Measurements from ENCODE around the gene ATP6V0B.

The ATP6V0B gene

DNA sequence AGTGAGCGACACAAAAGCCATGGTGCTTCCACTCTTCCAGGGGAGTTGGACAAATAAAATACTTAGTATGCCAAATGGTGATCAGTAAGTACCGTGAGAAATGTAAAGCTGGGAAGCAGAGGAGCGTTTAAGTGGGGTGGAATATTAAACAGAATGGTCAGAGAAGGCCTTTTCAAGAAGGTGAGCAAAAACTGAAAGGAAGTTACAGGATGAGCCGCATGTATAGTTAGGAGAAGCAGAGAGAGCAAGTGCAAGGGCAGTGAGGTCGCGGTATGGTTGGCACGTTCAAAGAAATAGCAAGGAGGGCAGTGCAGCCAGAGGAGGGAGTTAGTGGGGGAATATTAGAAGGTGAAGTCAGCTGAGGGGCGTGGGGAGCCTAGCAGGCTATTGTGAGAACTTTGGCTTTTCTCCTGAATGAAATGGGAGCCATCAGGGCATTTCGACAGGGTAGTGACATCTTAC is 748 bp upstream of the ATP6V0B start:
- DNase-seq (ENCODE audit: insufficient read length, low spot score) (no peak), FAIRE-seq (no peak)
- no peak for TF ChIP-seq SPI1 (IDR thresholded peaks at IDR 0.05; ENCODE audit: low read depth, low read length)
- no peak for TF ChIP-seq POLR2AphosphoS5 (IDR thresholded peaks at IDR 0.05; ENCODE audit: low read depth, low read length)
- TF ChIP-seq PAX5 (IDR thresholded peaks at IDR 0.05; ENCODE audit: insufficient read depth, low read length, severe bottlenecking): no peak
- TF ChIP-seq POLR2A (IDR thresholded peaks at IDR 0.05; ENCODE audit: low read depth, low read length): no peak
- no peak for TF ChIP-seq POU2F2 (IDR thresholded peaks at IDR 0.05; ENCODE audit: low read depth, low read length)
- no peak for TF ChIP-seq TAF1 (IDR thresholded peaks at IDR 0.05; ENCODE audit: low read depth, low read length)

DNA sequence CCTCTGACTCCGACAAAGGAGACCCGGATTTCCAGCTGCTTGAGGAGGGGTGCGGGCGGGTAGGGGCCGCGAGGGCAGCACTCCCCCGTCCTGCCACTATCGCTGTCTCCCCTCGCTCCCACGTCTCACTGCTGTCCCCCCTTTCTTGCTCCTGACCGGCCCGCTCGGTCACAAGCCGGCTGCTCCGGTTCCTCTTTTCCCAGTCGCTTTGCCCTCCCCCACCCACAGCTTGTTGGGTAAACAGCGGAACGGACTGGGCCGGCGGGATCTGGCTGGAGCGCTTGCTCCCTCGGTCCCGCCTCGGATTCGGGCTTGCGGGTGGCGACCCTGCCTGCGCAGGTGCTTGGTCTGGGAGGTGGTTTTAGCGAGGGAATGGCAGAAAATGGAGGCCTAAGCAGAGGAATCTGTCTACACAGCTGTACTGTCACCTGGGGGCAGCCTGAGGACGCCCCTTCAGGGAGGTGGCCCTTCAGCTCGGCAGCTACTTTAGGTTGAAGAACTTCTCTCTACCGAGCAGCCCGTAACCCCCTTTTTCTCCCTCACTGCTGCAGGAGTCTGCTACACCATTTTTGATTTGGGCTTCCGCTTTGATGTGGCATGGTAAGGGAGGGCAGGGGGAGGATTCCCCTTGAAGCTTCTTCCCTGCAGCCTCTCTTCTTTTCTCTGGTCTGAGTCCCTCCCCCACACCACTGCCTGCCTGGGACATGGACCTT is 645 bp downstream of the ATP6V0B start:
- no peak for DNase-seq (ENCODE audit: insufficient read length, low spot score)
- peak; percentile 80 for TF ChIP-seq SPI1 (IDR thresholded peaks at IDR 0.05; ENCODE audit: low read depth, low read length)
- no peak for TF ChIP-seq POLR2AphosphoS5 (IDR thresholded peaks at IDR 0.05; ENCODE audit: low read depth, low read length)
- FAIRE-seq: no peak

DNA sequence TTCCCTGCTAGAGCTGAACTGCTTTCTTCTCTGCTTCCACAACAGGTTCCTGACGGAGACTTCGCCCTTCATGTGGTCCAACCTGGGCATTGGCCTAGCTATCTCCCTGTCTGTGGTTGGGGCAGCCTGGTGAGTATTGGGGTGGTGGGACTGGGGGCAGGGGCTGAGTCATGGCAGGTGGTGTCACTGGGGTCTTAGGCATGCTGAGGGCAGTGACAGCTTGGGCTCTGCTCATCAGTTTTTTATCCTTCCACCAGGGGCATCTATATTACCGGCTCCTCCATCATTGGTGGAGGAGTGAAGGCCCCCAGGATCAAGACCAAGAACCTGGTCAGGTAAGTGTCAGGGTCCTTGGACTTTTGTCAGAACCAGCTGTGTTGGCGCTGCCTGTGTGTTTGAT is 1.3 kb downstream of the ATP6V0B start:
- DNase-seq (ENCODE audit: insufficient read length, low spot score): no peak
- TF ChIP-seq PAX5 (IDR thresholded peaks at IDR 0.05; ENCODE audit: insufficient read depth, low read length, severe bottlenecking) (no peak), TAF1 (IDR thresholded peaks at IDR 0.05; ENCODE audit: low read depth, low read length) (no peak), POU2F2 (IDR thresholded peaks at IDR 0.05; ENCODE audit: low read depth, low read length) (no peak), SPI1 (IDR thresholded peaks at IDR 0.05; ENCODE audit: low read depth, low read length) (no peak), POLR2AphosphoS5 (IDR thresholded peaks at IDR 0.05; ENCODE audit: low read depth, low read length) (no peak), POLR2A (IDR thresholded peaks at IDR 0.05; ENCODE audit: low read depth, low read length) (no peak)
- no peak for FAIRE-seq

DNA sequence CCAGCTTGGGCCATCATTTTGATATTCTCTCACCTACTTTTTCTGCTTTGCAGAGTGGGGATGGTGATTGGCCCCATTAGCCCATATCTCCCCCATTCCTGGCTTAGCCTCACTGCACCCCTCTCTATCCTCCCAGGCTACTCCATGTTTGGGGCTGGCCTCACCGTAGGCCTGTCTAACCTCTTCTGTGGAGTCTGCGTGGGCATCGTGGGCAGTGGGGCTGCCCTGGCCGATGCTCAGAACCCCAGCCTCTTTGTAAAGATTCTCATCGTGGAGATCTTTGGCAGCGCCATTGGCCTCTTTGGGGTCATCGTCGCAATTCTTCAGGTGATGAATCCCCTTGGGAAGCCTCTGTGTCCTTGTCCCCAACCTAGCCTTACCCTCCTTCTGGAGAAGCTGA is 2.1 kb downstream of the ATP6V0B start:
- TF ChIP-seq POLR2AphosphoS5 (IDR thresholded peaks at IDR 0.05; ENCODE audit: low read depth, low read length) (no peak), SPI1 (IDR thresholded peaks at IDR 0.05; ENCODE audit: low read depth, low read length) (no peak), POLR2A (IDR thresholded peaks at IDR 0.05; ENCODE audit: low read depth, low read length) (no peak), PAX5 (IDR thresholded peaks at IDR 0.05; ENCODE audit: insufficient read depth, low read length, severe bottlenecking) (no peak), TAF1 (IDR thresholded peaks at IDR 0.05; ENCODE audit: low read depth, low read length) (no peak), POU2F2 (IDR thresholded peaks at IDR 0.05; ENCODE audit: low read depth, low read length) (no peak)
- FAIRE-seq (no peak), DNase-seq (ENCODE audit: insufficient read length, low spot score) (no peak)

DNA sequence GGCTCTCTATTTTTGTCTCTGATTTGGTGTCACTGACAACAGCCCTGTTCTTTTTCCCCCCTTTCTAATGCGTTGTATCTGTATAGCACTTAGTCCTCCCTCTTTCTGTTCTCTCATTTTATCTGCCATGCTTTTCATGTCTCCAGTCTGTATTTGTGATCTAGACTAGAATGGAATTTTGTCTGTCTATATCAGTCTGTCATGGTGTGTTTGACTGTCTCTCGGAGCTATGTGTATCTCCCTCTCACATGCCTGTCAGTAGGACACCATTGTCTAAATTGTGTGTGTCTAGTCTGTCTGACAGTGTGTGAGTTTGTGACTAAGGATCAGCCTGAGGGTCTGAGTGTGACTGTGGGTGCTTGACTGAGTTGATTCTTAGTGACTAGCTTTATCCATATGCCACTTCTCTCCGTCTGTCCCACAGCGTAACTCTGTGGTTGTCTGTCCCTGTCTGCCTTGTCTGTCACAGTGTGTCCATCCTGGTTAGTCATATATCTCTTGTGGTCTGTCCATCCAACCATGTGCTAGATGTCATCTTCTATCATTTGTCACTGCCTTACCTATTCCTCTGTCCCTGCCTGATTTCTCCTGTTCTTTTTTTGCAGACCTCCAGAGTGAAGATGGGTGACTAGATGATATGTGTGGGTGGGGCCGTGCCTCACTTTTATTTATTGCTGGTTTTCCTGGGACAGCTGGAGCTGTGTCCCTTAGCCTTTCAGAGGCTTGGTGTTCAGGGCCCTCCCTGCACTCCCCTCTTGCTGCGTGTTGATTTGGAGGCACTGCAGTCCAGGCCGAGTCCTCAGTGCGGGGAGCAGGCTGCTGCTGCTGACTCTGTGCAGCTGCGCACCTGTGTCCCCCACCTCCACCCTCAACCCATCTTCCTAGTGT is 2.9 kb downstream of the ATP6V0B start:
- TF ChIP-seq TAF1 (IDR thresholded peaks at IDR 0.05; ENCODE audit: low read depth, low read length) (no peak), SPI1 (IDR thresholded peaks at IDR 0.05; ENCODE audit: low read depth, low read length) (no peak), POU2F2 (IDR thresholded peaks at IDR 0.05; ENCODE audit: low read depth, low read length) (no peak), POLR2AphosphoS5 (IDR thresholded peaks at IDR 0.05; ENCODE audit: low read depth, low read length) (no peak; the same call in 1 of the 2 replicates), PAX5 (IDR thresholded peaks at IDR 0.05; ENCODE audit: insufficient read depth, low read length, severe bottlenecking) (no peak), POLR2A (IDR thresholded peaks at IDR 0.05; ENCODE audit: low read depth, low read length) (no peak)
- FAIRE-seq (peak; percentile 80), DNase-seq (ENCODE audit: insufficient read length, low spot score) (no peak)

DNA sequence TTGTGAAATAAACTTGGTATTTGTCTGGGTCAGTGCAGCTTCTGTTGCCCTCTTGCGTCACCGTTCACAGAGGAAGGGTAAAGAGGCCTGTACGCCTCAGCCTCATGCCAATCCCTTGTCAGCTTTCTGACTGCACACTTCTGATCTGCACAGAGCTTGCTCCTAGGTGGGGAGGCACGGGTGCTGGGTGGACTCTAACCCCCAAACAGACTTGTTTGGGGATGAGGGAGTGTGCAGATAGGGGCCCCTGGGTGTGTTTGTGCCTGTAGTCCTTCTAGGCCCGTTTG is 3.4 kb downstream of the ATP6V0B start:
- FAIRE-seq (no peak), DNase-seq (ENCODE audit: insufficient read length, low spot score) (no peak)
- TF ChIP-seq SPI1 (IDR thresholded peaks at IDR 0.05; ENCODE audit: low read depth, low read length) (no peak), TAF1 (IDR thresholded peaks at IDR 0.05; ENCODE audit: low read depth, low read length) (no peak)

DNA sequence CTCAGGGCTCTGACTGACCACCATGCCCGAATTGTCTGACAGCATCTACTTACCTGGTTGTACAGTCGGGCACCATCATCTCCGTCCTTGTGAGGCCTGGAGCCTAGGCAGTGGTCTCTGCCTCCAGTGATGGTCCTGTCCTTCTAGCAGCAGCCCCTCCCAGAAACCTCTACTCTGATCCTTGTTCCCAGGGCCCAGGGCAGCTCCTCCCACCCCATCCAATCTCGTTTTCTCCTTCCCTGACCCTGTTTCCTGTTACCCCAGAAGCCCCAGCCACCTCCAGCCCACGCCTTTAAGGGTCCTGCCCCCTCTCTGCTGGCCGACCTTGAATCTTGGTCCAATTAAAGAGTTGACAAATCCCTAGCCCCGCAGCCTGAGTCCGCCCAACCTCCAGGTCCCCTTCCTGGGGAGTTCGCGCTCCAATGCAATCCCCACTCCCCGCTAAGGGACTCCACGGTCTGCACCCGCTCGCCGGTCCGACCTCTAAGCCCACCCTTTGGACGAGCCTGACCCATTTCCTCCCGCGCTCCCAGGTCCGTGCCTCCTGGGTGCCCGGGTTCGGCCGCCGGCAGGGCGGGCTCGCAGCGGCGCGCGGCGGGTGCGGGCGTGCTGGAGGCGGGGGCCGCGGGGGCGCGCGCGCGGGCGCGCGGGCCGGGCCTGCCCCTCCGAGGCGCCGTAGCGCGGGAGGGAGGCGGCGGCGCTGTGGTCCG is 3.9 kb downstream of the ATP6V0B start, which contains the start of gene B4GALT2:
Gene B4GALT2, plus strand, starts transcription at position 660 of the 710 bp plus-strand sequence. CDS start 1,951 bp downstream, outside the sequence.
- FAIRE-seq: peak; percentile 74
- DNase-seq (ENCODE audit: insufficient read length, low spot score): peak; percentile 83
- no peak for TF ChIP-seq TAF1 (IDR thresholded peaks at IDR 0.05; ENCODE audit: low read depth, low read length)
- TF ChIP-seq SPI1 (IDR thresholded peaks at IDR 0.05; ENCODE audit: low read depth, low read length): no peak
- no peak for TF ChIP-seq POLR2AphosphoS5 (IDR thresholded peaks at IDR 0.05; ENCODE audit: low read depth, low read length)
- TF ChIP-seq POU2F2 (IDR thresholded peaks at IDR 0.05; ENCODE audit: low read depth, low read length): no peak
- no peak for TF ChIP-seq PAX5 (IDR thresholded peaks at IDR 0.05; ENCODE audit: insufficient read depth, low read length, severe bottlenecking)
- no peak for TF ChIP-seq POLR2A (IDR thresholded peaks at IDR 0.05; ENCODE audit: low read depth, low read length)

DNA sequence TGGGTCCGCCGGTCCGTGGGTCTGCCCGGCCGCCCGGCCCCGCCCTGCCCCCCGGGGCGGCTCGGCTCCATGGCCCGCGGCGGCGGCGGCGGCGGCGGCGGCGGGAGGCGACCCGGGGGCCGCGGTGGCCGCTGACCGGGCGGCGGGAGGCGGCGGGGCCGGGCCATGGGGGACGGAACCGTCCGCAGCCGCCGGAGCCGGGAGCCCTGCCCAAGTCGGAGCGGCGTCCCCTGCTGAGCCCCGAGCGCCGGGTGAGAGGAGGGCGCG is 4.4 kb downstream of the ATP6V0B start:
- DNase-seq (ENCODE audit: insufficient read length, low spot score): no peak
- no peak for FAIRE-seq
- TF ChIP-seq POLR2A (IDR thresholded peaks at IDR 0.05; ENCODE audit: low read depth, low read length) (no peak), POU2F2 (IDR thresholded peaks at IDR 0.05; ENCODE audit: low read depth, low read length) (no peak), TAF1 (IDR thresholded peaks at IDR 0.05; ENCODE audit: low read depth, low read length) (no peak), PAX5 (IDR thresholded peaks at IDR 0.05; ENCODE audit: insufficient read depth, low read length, severe bottlenecking) (no peak), POLR2AphosphoS5 (IDR thresholded peaks at IDR 0.05; ENCODE audit: low read depth, low read length) (no peak), SPI1 (IDR thresholded peaks at IDR 0.05; ENCODE audit: low read depth, low read length) (no peak)

DNA sequence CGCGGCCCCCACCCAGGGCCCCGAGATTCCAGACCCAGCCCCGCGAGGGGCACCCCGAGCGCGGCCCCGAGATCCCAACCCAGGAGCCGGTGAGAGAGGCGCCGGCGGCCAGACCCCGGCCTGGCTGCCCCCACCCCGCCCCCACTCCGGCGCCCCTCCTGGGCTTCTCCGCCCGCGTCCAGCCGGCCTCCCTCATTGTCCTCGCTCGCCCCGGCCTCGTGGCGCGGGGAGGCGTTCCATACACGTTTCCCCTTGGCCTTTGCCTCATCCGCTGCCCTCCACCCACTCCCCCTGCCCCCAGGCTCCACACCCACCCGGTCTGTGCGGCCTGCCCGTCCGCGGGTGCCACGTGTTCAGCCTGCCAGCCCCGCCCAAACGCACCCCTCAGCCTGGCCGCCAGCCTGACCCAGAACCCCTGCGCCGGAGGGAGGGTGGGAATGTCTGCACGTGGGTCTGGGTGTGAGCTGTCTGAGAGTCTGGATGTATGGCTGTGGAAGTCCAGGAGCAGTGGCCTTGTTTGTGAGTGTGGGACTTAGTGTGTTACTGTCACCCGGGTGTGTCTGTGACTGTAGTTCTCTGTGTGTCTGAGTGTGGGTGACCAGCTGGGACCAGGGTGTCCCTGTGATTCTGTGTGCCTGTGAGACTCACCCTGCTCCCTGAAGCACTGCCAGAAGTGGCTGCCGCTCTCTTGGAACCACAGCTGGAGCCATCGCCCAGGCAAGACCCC is 4.9 kb downstream of the ATP6V0B start:
- FAIRE-seq (peak; percentile 73), DNase-seq (ENCODE audit: insufficient read length, low spot score) (no peak)
- TF ChIP-seq SPI1 (IDR thresholded peaks at IDR 0.05; ENCODE audit: low read depth, low read length): no peak
- no peak for TF ChIP-seq POU2F2 (IDR thresholded peaks at IDR 0.05; ENCODE audit: low read depth, low read length)
- no peak for TF ChIP-seq POLR2A (IDR thresholded peaks at IDR 0.05; ENCODE audit: low read depth, low read length)
- TF ChIP-seq POLR2AphosphoS5 (IDR thresholded peaks at IDR 0.05; ENCODE audit: low read depth, low read length): no peak
- no peak for TF ChIP-seq PAX5 (IDR thresholded peaks at IDR 0.05; ENCODE audit: insufficient read depth, low read length, severe bottlenecking)
- TF ChIP-seq TAF1 (IDR thresholded peaks at IDR 0.05; ENCODE audit: low read depth, low read length): no peak
